ENCODE measurements around the gene NOVA2.
A peak's percentile ranks its signal among the peaks of the same experiment; 100 is the strongest.

The NOVA2 gene

GRCh38 chr19:45962021-45962420 lies 11.6 kb downstream of the NOVA2 start:
- DNase-seq (ENCODE audit: low spot score): no peak

GRCh38 chr19:45960595-45961235 lies 12.9 kb downstream of the NOVA2 start:
- DNase-seq (ENCODE audit: low spot score): no peak

DNA sequence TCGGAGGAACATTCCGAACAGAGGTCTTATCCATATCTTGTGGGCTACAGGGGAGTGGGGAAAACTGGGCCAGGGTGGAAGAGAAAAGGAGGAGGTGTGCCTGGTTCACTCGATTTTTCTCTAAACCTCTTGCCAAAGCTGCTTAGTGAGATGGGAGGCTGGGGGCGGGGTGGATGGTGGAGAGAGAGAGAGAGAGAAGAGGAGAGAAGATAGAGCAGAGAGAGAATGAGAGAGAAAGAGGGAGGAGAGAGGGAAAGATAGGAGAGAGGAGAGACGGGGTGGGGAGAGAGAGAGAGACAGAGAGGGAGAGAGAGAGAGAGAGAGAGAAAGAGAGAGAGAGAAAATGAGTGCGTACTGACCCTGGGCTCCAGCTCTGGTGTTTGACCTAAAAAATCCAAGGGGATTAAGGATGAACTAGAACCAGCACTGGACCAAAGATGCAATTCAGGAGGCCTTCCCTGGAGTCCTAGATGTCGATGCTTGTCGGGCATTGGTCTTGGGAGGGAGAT lies 14.1 kb downstream of the NOVA2 start:
- no peak for DNase-seq (ENCODE audit: low spot score)

DNA sequence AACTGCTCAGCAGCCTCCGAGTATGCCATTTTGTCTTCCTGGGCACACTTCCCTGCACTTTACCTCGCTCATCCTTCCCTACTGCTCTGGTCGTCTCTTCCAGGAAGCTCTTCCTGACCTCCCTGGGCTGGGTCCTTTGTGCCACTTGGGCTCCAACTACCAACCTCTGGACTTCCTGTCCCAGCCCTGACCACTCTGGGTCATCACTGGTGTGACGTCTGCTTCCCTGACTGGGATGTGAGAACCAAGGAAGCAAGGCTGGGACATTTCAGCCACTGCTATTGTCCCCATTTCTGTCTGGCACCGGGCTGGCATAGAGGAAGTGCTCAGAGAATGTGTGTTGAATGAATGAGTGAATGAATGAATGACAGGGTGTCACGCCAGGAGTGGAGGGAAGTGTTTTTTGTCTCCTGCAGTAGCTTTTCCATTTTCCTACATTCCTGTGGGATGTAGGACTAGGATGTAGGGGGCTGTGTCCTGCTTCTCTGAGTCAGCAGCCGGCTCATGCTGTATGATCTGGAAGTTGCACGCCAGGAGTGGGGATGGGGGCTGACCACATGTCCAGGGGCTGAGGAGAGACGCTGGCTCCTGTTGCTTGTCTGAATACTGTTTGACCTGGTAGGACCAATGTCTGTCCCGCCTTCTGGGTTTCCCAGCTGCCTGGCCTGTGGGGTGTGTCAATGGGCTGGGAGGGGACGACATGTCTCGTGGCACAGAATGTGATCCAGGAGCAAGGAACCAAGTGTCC lies 14.7 kb downstream of the NOVA2 start:
- no peak for DNase-seq (ENCODE audit: low spot score)

GRCh38 chr19:45958320-45958719 lies 15.3 kb downstream of the NOVA2 start:
- DNase-seq (ENCODE audit: low spot score): no peak

DNA sequence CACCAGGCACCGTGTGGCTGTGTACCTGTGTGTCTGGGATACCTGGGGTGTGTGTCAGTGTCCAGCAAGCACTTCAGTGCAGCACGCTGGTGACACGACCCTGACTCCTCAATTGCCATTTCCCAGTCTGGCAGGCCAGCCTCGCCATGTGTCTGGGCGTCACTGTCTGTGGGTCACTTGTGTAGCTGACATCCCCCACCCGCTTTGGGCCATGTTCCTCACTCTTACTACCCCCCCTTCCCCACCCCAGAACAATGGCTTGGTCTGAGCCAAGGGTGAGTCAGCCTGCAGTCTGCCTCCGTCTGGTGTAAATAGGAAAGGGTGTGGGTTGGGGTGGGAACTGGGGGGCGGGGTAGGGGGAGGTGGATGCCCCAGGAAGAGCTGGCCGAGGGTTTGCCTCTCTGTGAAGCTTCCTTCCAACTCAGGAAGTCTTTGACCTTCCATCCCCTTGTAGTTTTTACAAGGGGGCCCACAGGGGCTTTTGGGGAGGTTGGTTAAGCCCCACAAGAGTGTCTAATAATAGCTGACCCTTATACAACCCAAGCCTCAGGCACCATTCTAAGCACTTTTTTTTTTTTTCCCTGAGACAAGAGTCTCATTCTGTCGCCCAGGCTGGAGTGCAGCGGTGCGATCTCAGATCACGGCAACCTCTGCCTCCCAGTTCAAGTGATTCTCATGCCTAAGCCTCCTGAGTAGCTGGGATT lies 17.6 kb downstream of the NOVA2 start:
- no peak for DNase-seq (ENCODE audit: low spot score)

DNA sequence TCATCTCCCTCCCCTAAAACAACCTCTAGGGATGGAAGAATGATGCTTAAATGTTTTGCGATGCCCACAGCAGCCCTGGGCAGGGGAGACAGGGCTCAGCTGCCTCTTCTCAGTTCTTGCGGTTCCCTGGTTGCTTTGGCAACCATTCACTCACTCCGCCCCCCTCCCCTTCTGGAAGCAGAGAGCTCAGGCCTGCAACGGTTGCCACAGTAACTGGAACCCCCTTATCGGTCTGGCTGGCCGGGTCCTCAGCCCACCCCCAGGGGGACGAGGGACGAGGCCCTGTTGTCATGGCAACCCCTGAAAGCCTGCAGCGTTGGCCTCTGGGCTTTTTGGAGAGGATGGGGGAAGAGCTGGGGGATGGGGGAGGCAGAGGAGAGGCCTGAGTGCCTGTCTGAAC lies 19.5 kb downstream of the NOVA2 start:
- DNase-seq (ENCODE audit: low spot score): no peak

GRCh38 chr19:45953676-45954075 lies 20.0 kb downstream of the NOVA2 start:
- no peak for DNase-seq (ENCODE audit: low spot score)

DNA sequence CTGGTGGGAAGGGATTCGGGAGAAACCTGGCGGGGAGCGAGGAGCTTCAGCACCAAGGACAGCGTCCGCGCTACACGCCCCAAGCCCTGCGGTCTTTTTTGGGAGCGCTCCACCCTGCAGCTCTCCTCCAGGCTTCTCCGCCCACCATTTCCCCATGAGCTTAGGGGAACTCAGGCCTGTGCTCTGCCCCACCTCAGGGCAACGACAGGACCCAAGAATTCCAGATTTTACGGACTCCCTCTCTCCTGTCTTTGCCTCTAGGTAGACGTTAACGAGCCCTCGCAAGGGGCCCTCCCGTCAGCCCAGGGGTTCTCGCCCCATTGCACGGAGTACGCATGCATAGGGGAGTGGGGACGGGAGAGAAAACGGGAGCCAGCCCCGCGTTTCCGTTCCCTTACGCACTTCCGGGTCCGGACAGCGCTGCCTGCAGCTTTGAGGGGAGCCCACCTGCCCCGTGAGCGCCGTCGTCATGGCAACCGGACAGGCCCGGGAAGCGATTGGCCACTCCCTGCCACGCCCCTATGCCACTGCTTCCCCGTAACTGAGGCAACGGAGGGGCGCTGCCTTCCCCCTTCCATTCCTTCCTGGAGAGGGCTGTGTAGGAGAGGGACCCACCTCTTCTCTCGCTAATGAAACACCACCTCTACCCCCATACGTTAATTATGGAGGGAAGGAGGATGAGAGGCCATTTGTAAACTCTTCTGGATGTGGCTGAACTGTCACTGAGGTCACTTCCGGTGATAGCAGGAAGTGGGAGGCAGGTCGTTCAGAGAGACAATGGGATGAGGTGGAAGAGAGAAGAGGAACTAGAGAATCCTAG lies 20.8 kb downstream of the NOVA2 start:
- peak; percentile 91 for DNase-seq (ENCODE audit: low spot score)

- no peak for DNase-seq (ENCODE audit: low spot score)
These were observed 21.4 kb downstream of the NOVA2 start for GRCh38 chr19:45952341-45952685.

DNA sequence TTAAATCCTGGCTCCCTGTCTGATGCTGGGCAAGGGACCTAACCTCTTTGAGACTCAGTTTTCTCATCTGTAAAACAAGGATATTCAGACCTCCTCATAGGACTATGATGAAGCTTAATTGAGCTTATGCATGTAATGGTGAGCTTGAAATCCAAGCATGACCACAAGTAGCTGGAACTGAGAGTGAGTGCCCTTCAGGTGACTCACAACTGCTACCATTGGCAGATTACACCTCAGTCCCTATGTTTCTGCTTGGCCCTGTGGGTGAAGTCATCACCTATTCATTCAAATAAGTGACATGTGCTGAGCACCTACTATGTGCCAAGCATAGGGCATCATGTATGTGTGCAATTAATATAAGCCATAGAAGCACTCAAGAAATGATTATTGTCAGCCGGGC lies 25.7 kb downstream of the NOVA2 start:
- DNase-seq (ENCODE audit: low spot score): no peak

DNA sequence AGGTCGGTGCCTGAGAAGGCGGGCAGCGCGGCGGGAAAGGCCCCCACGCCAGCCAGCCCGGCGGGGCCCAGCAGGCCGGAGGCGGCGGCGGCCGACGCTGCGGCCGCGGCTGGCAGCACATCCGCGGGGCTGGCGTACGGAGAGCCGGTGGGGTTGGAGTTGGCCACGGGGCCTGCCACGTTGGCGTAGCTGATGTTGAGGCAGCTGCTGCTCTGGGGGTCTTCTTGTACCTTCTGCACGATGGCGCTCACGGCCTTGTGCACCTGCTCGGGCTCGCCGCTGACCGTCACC lies 33.2 kb downstream of the NOVA2 start:
- DNase-seq (ENCODE audit: low spot score): no peak

- peak; percentile 35 for DNase-seq (ENCODE audit: low spot score)
These were observed 33.7 kb downstream of the NOVA2 start for GRCh38 chr19:45939792-45940514.

GRCh38 chr19:45938733-45939319 lies 34.8 kb downstream of the NOVA2 start:
- DNase-seq (ENCODE audit: low spot score): no peak

DNA sequence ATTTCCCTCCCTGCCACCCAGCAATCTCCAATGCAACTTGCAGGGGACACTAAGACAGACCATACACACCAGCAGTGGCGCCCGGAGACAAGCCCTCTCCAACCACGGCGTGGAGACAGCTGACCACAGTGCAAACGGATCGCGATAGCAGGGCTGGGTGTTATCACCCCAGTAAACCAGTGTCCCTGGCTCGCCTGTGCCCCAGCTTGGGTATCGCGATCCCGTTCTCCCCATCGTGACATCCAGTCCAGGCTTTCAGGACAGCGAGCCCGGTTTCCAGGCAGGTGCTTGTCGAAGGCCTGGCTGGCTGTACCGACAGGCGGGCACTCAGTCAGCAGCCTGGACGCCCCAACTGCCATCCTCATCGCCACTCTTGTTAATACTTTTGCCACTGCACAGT lies 38.4 kb downstream of the NOVA2 start:
- no peak for DNase-seq (ENCODE audit: low spot score)

GRCh38 chr19:45934551-45935230 lies 39.0 kb downstream of the NOVA2 start:
- no peak for DNase-seq (ENCODE audit: low spot score)

GRCh38 chr19:45933759-45934158 lies 39.9 kb downstream of the NOVA2 start:
- DNase-seq (ENCODE audit: low spot score): no peak

GRCh38 chr19:45931055-45931454 lies 42.6 kb downstream of the NOVA2 start:
- DNase-seq (ENCODE audit: low spot score): no peak

GRCh38 chr19:45929247-45929646 lies 44.4 kb downstream of the NOVA2 start:
- DNase-seq (ENCODE audit: low spot score): no peak

GRCh38 chr19:45927565-45928261 lies 46.0 kb downstream of the NOVA2 start:
- peak; percentile 99 for DNase-seq (ENCODE audit: low spot score)
